HG02840 (cell line): Measurements from ENCODE around the gene AVEN.

Experiments
- ATAC-seq: cut with Tn5 transposase; IDR thresholded peaks from one replicate; pipeline ENCODE4 v1.9.1; 2021; ENCODE audit warnings: mild to moderate bottlenecking, moderate library complexity, moderate number of reproducible peaks; ENCODE audit not compliant: unreplicated experiment, low FRiP score

The AVEN gene

DNA sequence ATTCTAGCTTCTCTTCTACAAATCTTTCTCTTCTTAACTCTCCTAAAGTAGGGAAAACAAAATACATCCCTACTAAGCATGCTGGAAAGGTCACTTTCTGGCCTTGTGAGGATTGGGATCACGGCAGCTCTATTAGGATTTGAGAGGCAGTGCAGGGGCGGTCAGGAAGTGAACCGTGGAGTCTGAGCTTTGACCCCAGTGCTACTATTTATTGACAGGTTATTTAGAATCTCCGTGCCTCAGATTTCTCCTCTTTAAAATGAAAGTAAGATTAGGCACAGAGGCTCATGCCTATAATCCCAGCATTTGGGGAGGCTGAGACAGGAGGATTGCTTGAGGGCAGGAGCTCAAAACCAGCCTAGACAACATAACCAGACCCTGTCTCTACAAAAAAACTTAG, 112.7 kb downstream of the AVEN start:
- ATAC-seq = no peak

DNA sequence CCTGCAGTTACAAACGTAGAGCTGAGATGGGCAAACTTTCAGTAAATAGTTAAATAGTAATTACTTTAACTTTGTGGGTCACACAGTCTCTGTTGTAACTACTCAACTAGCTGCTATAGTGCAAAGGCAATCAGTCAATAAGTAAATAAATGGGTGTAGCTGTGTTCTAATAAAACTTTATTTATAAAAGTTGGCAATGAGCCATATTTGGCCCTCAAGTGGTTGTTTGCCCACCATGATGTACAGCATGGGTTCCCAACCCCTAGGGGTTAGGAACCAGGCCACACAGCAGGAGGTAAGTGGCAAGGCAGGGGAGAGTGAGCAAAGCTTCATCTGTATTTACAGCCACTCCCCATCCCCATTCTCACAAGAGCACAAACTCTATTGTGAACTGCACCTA, 115.6 kb downstream of the AVEN start:
- ATAC-seq = no peak

DNA sequence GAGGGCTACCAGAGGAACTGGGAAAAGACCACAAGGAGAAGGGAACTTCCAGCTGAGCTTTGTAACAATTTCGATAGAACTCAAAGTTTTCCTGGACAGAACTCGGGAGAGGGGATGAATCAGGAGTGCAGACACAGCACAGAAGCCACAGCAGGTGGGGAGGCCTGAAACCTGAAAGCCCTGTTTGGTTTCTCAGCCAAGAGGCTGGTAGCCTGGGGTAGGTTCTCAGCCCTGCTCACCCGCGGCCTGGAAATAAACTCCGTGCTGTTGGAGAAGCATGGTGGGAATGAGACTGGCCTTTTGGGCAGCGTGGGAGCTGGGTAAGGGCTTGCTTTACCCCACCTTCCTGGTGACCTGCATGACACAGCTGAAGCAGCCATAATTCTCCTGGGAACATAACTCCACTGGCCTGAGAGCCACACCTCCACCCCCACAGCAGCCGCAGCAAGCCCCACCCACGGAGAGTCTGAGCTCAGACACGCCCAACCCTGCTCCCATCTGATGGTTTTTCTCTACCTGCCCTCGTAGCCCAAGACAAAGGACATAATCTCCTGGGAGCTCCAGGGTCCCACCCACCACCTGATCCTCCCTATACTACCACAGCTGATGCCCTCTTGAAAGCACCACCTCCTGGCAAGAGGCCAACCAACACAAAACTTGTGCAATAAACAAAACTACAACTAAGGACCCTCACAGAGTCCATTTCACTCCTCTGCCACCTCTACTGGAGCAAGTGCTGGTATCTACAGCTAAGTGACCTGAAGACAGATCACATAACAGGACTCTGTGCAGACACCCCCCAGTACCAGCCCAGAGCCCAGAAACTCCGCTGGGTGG, 123.2 kb downstream of the AVEN start:
- ATAC-seq = no peak

DNA sequence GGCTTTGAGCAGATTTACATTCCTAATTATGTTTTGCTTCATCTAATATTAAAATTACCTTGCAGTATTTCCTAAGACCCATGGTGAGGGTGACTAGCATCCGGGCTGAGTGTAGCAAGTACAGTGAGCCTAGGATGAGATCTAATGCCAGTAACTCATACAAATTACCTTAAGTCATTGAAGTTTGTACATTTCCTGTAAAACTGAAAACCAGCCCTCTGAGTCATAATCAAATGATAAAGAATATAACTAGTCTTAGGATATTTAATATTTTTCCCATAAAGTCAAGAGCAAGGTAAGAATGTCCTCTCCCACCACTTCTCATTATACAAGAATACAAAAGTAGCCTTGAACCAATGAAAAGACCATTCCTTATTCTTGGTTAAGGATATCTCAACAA, 125.5 kb downstream of the AVEN start:
- ATAC-seq = no peak

DNA sequence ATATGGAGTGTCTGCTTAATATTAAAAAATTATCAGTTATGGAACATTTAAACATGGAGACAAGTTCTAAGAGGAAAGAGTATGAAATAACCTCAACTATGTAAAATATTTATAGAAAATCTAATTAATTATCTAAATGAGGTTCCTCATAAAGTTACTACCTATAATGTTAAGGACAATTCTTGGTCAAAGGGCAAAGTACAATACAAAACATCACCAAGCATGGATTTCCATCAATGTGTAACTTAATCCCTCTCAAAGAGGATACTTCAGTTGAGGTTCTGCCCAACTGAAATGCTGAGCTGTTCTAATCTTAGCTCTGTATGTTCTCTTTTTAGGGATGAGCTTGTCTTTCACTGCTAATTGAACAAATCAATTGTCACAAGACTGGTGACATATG, 126.7 kb downstream of the AVEN start:
- ATAC-seq = no peak

DNA sequence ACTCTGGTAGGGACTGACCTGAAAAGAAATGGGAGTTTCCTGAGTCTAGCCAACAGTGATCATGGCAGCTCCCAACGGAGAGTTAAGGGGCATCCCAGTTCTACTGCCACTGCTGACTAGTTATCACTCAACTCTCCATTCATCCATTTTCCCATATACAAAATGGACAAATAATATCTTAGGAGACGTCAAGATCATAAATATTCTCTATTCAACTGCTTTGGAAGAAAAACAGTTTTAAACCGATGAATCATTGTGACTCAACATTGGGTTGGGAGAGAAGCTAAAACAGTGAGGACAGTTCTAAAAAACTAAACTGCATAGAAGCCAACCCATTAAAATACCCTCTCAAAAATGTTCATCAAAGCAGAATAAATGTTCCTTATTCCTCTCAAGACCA, 128.3 kb downstream of the AVEN start:
- no peak for ATAC-seq

DNA sequence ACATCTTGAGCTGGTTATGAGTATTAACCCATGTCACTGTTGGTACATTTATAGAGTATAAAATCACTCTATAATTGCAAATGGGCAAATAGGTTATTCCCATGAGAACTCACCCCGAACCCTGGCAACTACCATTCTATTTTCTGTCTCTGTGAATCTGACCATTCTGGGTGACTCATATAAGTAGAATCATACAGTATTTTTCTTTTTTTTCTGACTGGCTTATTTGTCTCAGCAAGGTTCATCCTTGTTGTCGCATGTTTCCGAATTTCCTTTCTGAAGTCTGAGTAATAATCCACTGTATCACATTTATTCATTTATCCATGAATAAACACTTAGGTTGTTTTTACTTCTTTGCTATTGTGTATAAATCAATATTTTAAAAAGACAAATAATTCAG, 130.6 kb downstream of the AVEN start:
- no peak for ATAC-seq

DNA sequence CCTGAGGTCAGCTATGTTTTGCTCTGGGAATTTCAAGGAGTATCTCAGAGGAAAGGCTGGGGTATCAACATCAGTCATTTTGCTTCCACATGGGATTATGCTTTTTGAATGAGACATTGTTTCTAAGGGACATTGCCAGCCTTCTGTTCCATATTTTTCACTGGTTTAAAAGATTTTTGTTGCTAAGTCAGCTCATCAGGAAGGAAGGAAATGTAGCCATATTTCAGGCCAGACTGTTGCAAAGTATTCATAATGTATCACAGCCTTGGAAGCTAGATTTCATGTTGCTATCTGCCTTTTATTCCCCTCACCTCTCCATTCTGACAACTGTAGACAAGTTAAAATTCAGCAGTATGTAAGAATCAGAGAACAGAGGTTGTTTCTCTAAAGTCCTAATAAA, 131.7 kb downstream of the AVEN start:
- no peak for ATAC-seq

DNA sequence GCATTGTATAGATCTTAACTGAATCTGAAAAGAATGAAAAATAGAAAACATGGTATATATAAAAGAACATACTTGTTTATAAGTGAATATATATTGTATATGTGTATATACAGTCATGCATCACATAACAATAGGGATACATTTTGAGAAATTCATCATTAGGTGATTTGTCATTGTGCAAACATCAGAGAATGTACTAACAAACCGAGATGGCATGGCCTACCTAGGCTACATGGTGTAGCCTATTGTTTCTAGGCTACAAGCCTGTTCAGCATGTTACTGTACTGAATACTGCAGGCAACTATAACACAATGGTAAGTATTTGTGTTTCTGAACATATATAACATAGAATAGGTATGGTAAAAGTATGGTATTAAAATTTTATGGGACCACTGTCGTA, 135.3 kb downstream of the AVEN start:
- ATAC-seq = no peak

DNA sequence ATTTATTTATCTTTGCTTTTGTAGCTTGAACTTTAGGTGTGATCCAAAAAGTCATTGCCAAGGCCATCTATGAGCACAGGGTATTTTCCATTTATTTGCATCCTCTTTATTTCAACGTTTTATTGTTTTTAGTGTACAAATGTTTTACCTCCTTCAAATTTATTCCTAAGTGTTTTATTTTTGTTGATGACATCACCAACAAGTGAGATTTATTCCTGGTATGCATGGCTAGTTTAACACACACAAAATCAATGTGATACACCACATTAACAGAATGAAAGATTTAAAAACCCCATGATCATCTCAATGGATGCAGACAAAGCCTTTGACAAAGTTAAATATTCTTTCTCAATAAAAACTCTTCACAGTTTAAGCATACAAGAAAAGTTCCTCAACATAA, 137.0 kb downstream of the AVEN start:
- ATAC-seq = no peak

DNA sequence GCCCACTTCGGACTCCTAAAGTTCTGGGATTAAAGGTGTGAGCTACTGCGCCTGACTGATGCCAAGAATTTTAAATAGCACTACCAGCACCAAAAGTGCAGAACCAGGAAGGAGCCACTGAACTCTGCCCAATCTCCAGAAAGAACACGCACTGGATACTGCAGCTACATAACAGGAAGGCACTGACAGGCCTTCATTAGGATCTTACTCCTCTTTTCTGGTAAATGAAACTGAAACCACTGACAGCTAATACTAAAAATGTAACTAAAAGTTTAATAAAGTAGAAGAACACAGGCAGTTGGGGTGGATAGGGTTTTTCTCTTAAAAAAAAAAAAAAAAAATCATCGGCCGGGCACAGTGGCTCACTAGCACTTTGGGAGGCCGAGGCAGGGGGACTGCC, 144.8 kb downstream of the AVEN start:
- ATAC-seq = no peak

DNA sequence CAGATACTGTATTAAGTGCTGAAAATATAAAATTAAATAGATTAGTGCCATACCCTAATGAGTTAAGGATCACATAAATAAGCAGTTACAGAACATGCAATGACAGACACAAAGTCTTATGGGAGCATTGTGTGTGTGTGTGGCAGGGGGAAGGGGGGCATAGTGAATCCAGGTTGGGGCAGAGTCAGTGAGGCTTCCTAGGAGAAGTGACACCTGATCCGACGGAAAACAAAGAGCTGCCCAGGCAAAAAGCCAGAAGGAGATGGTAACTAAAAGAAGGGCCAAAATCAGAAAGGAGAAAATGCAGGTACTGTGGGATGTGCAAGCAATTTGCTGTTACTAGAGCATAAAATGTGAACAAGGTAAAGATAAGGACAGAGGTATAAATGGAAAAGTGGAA, 150.8 kb downstream of the AVEN start:
- no peak for ATAC-seq

DNA sequence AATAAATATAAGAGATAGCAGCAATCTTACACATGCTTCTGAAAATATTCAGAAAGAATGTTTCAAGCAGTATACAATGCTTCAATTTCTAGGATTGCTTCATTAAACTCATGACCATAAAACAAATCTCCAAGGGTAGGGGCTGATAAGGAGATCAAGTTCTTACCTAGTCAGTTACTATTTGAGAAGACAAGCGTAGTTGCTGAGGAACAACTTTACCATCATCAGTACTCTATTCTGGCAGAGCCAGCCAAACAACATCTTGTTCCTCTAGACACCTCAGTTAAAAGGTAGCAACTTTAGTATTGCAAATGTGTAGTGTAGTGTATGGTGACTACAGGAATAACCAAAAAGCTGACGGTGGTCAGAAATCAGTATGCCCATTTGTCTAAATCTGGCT, 156.1 kb downstream of the AVEN start:
- ATAC-seq = no peak

DNA sequence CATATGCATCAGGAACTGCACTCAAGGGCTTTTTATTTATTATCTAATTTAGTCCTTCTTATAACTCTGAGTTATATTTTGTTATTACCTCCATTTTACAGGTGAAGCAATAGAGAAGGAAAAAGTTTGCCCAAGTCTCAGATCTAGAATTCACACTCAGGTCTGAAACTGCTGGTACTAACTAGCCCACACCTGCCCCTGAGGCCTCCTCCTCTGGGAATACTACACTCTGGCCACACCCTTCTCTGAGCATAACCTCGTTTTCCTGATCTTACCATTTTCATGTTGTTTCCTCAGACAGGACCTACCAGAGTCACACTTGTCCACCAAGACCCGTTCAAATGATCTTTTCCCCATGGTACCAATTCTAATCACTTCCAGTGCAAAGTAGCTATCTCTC, 164.8 kb downstream of the AVEN start:
- ATAC-seq = no peak

DNA sequence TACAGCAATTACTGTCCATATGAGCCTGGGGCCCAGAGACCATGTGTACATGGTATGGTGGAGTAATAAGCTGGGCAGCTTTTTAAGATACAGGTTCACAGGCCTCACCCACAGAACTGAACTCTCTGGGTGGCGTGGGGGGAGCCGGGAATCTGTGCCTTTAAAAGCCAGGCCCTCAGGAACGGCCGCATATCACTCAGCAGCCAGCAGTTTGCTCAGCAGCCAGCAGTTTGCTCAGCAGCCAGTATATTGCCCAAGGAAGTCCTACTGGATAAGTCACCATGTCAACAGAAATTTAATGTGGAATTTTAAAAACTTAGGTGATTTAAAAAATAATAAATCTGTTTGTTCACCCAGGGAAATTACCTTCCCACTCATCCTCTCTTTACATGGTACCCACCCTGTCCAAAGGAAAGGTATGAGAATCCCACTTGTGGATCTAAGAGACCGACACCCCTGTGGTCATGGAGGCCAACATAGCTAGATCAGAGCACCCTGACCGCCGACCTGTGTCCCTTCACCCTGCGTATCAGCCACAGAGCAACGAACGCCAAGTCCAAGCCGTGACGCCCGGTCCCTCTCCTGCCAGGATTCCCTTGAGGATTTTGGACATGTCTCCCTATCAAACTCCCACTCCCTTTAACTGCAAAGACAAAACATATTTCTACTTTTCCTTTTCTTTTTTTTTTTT, 166.4 kb downstream of the AVEN start:
- no peak for ATAC-seq

DNA sequence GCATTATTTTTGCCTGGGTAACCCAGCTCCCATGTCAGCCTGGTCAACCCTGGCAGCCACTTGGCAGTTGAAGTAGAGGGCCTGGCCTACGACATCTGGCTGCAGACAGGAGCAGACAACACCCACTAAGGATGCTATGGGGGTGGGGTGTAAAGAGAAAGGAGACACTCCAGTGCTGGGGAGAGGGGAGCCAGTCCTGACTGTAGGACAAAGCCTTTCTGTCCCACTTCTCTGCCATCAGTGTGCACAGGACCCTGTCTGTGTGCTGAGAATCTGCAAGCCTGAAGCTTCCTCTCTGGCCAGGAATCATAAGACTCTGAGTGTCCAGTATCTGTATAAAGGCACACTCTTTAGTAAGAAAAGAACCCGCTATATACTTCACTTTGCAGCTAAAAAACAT, 167.0 kb downstream of the AVEN start:
- ATAC-seq = no peak

DNA sequence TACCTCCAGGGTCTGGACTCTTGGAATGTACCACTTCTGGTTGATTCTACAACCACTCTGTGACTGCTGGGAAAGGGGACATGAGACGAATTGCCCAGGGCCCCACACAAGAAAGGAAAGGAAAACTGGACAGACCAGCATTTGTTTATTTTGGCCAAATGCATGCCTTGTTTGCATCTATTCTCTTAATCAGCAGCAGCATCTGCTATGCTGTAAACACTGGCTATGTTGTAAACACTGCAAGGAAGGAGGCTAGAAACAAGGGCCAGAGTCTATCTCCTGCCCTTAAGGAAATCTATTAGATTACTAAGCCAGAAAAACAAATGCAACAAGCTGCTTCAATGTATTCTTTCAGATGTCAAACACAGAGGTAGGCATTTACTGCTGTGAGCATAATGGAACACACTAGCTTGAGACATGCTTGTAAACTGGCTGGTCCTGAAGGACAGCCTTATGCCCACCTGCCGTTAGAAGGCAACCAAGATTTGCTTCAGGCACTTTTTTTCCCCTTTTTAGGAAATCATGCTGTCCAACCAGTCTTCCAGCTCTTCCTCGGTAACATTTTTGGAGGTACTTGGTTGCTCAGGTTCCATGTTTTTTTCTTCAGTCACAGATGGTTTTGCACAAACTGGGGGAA, 172.8 kb downstream of the AVEN start:
- ATAC-seq = no peak

DNA sequence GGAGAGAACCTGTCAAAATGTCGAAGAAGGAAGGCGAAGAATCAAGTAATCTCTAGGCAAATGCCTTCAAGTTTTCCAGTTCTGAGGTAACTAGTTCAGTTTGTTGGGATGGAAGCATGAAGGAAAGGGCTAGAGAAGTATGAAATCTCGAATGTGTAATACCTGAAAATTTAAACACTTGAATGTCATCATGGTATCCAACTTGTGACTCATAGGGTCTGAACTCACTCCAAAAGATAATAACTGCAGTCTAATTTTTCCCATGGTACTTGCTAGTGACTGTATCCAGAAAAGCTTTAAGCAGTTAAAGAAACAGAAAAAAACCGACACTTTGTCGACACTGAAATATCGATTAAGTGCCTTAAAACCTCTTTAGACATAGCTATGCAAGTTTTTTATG, 173.6 kb downstream of the AVEN start:
- ATAC-seq = no peak

DNA sequence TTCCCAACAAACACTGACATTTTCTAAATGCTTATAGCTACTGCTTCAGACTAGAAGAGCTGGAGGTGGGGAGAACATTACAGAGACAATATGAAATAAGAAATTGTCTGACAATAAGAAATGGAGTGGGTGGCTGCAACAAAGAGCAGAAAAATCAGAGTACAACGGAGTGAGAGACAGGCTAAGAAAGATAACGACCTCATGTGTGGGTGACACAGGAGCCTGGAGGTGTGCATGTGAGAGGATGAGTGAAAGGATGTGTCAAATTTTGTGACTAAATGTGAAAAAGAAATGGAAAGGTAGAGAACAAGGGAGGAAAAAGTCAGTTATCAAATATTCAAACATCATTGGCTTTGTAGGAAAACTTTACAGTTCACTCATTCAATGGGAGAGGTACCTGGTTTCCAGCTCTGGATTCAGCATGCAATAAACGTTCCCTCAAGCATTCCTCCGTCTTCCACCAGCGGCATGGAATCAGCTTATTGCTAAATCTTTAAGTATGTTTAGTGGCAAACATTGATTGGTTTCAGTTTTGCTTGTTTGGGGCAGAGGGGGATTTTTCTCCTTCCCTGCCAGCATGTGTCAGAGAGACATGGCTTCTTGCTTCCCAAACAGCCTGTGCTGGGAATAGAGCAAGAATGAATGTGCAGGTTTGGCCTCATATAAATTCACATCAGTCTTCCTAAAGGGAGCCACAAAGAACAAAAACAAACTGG, 174.5 kb downstream of the AVEN start:
- ATAC-seq = no peak

DNA sequence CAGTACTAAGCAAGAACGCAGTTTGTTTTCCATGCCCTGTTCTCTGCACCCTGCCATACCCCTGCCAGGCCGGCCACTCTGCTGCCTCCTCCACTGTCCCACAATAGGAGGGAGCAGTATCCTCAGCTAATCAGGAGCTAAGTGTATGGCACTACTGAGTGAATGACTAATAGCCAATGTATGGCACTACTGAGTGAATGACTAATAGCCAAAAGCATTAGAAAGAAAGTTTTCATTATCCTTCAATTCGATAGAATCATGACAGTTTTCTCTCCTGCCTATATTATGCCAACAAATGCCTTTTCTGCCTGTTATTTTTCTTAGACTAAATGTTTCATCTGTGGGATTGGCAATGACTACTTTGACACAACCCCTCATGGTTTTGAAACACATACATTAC, 178.2 kb downstream of the AVEN start:
- no peak for ATAC-seq

DNA sequence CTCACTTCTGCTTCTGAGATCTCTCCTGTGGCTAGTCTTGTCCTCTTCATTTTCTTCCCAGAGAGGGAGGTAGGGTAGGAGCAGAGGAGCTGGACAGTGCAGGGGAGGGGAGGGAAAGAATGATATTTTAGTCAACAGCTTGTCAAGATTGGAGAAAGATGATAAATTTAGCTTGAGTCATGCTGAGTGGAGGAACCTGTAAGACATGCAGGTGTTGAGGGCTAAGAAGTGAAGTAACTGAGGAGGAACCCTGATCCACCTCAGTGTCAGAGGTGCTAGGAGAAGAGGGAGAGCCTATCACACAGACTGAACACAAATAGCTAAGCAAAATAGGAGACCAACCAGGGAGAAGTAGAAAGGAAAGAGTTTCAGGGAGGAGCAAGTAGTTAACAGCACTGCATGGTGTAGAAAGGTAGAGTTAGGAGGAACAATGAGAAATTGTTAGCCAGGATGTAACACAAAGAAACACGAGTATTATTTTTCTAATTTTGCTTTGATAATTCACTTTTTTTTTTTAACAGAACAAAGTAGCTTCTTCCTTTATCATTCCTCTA, 178.9 kb downstream of the AVEN start:
- no peak for ATAC-seq
